Choroid plexus epithelial cell (primary cell): ENCODE measurements around the gene SPAG16.

Source experiments
- DNase-seq: peaks from one replicate; pipeline ENCODE4 v3.0.0-alpha.2; 2010; ENCODE audit warnings: low read depth
- H3K4me3 ChIP-seq: 2 replicates; pipeline ENCODE4 v1.5.1; 2011; ENCODE audit warnings: low read depth, mild to moderate bottlenecking, control low read depth, low read length, moderate library complexity
- CTCF ChIP-seq: conservative IDR thresholded peaks from 2 replicates; pipeline ENCODE4 v1.5.1; 2011; ENCODE audit warnings: low read depth, mild to moderate bottlenecking, control low read depth, inconsistent platforms, low read length, moderate library complexity

Gene SPAG16

GRCh38 chr2:213420828-213421385 is 136.6 kb downstream of the SPAG16 start:
- no peak for TF ChIP-seq CTCF
- no peak overlapping the region for H3K4me3 ChIP-seq
- no peak for DNase-seq

- H3K4me3 ChIP-seq, result no peak overlapping the region
- DNase-seq, result no peak
- no peak for TF ChIP-seq CTCF
Observed at GRCh38 chr2:213422211-213422610, 137.9 kb downstream of the SPAG16 start.

DNA sequence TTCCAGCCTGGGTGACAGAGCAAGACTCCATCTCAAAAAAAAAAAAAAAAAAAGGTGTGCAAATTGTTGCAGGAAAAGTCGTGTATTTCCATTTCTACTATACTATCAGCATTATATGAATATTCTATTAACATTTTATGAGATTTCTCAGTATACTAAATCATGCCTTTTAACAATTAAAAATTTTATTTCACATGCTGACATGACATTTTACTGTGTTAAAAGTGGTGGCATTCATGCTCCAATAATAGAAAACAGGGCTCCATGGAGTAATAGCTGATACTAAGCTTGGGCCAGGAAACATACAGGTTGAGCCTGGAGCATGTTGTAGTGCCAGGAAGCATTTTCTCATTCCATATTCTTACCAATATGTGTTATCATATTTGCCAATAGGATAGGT is 141.4 kb downstream of the SPAG16 start:
- DNase-seq, result no peak
- TF ChIP-seq CTCF, result no peak
- no peak overlapping the region for H3K4me3 ChIP-seq

- no peak for TF ChIP-seq CTCF
- peak; percentile 4 for DNase-seq
- H3K4me3 ChIP-seq, result no peak overlapping the region
Observed at GRCh38 chr2:213429516-213429915, 145.3 kb downstream of the SPAG16 start.

- TF ChIP-seq CTCF, result no peak
- H3K4me3 ChIP-seq, result no peak overlapping the region
- no peak for DNase-seq
Observed at GRCh38 chr2:213443921-213444320, 159.7 kb downstream of the SPAG16 start.

GRCh38 chr2:213451542-213452239 is 167.4 kb downstream of the SPAG16 start:
- H3K4me3 ChIP-seq, result no peak overlapping the region
- DNase-seq, result no peak
- no peak for TF ChIP-seq CTCF
